Astrocyte of the hippocampus (primary cell): ENCODE data around the gene IL2RG.
A peak's percentile ranks its signal among the peaks of the same experiment; 100 is the strongest.

Source experiments
- DNase-seq: peaks from one replicate; pipeline ENCODE4 v3.0.0; 2011; ENCODE audit warnings: low read depth, low spot score

The IL2RG gene

GRCh38 chrX:71068044-71068918 lies 43.1 kb downstream of the IL2RG start, which contains the start of gene SNX12:
TSS of gene SNX12 (minus strand) at chrX:71068334. CDS start at chrX:71068306, 28 bp downstream.
- peak; percentile 97 for DNase-seq

DNA sequence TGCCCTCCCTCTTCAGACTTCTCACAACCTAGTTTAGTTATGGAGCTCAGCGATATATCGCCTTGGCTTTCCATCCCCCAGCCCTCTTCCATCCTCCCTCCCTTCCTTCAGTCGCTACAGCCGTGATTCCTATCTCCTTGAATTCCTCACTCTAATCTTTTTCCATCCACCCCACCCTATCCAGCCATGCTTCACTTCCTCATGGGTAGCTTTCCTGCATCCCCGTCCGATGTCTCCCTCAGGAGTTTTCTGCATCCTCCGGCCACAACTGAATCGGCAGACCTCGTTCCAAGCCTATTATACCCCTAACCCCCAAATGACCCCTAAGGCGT lies 43.7 kb downstream of the IL2RG start:
- no peak for DNase-seq

DNA sequence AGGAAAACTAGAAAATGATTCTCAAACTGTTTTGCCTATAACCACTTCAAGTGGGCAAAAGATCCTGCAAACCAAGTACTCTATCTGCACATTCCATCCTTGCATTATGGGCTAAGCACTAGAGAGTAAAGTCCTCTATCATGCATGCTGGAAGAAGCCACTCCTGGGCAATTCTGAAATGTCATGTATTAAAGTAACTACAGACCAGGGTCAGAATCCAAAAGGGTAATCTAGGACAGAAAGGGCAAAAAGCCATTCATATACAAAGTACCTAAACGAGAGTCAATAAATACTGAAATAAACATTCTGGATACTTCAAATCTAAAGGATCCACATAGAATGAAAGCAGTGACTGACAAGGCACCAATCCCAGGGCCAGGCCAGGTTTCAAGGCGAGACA lies 44.3 kb downstream of the IL2RG start:
- no peak for DNase-seq

- DNase-seq, result no peak
Observed at GRCh38 chrX:71060127-71060526, 51.2 kb downstream of the IL2RG start.

- no peak for DNase-seq
Observed at GRCh38 chrX:71057848-71058530, 53.4 kb downstream of the IL2RG start.
